ENCODE data around the gene CCDC175.

CCDC175 gene

GRCh38 chr14:59538936-59539335, 37.7 kb downstream of the CCDC175 start:
- DNase-seq = no peak

GRCh38 chr14:59537476-59537875, 39.1 kb downstream of the CCDC175 start:
- no peak for DNase-seq

GRCh38 chr14:59534361-59534987, 42.1 kb downstream of the CCDC175 start:
- DNase-seq = no peak

- DNase-seq = no peak
Measured at GRCh38 chr14:59532419-59532818, 44.2 kb downstream of the CCDC175 start.

GRCh38 chr14:59530349-59530748, 46.3 kb downstream of the CCDC175 start:
- DNase-seq = no peak

- DNase-seq = no peak
Measured at GRCh38 chr14:59529189-59529588, 47.4 kb downstream of the CCDC175 start.

GRCh38 chr14:59520224-59520623, 56.4 kb downstream of the CCDC175 start:
- DNase-seq = no peak

GRCh38 chr14:59511916-59512575, 64.6 kb downstream of the CCDC175 start:
- no peak for DNase-seq

- no peak for DNase-seq
Measured at GRCh38 chr14:59510966-59511365, 65.6 kb downstream of the CCDC175 start.

- no peak for DNase-seq
Measured at GRCh38 chr14:59510001-59510400, 66.6 kb downstream of the CCDC175 start.

- no peak for DNase-seq
Measured at GRCh38 chr14:59509101-59509500, 67.5 kb downstream of the CCDC175 start.

GRCh38 chr14:59507752-59508103, 68.9 kb downstream of the CCDC175 start:
- no peak for DNase-seq

- DNase-seq = peak; percentile 44
Measured at GRCh38 chr14:59507063-59507751, 69.4 kb downstream of the CCDC175 start.

GRCh38 chr14:59503256-59503655, 73.4 kb downstream of the CCDC175 start:
- no peak for DNase-seq

- DNase-seq = no peak
Measured at GRCh38 chr14:59500732-59501131, 75.9 kb downstream of the CCDC175 start.

GRCh38 chr14:59492384-59492783, 84.2 kb downstream of the CCDC175 start:
- DNase-seq = no peak

- DNase-seq = no peak
Measured at GRCh38 chr14:59490756-59491155, 85.9 kb downstream of the CCDC175 start.

GRCh38 chr14:59484639-59485175, 91.9 kb downstream of the CCDC175 start:
- DNase-seq = no peak

- DNase-seq = peak; percentile 99
Measured at GRCh38 chr14:59483819-59484638, 92.6 kb downstream of the CCDC175 start, which contains the start of the genes JKAMP and L3HYPDH. TSS of gene JKAMP (plus strand) at chr14:59484517. CDS start at chr14:59484590, 73 bp downstream. TSS of gene L3HYPDH (minus strand) at chr14:59484408. CDS start at chr14:59484316, 92 bp downstream.

GRCh38 chr14:59483363-59483762, 93.2 kb downstream of the CCDC175 start:
- DNase-seq = peak; percentile 36

- no peak for DNase-seq
Measured at GRCh38 chr14:59482541-59483331, 93.9 kb downstream of the CCDC175 start.

Data from femur (tissue), 1 donor.